Measurements from ENCODE around the gene MORC1. TPM values are rescaled to one million over a fixed set of nuclear protein-coding genes. Genes with fewer than 3 reads are reported as not detected.

Gene MORC1
- total RNA-seq (2022; extraction: Qiagen RNA extraction; ENCODE audit: low read depth) = not detected in 5 replicates

GRCh38 chr3:109117939-109118338, at the start of gene MORC1:
Gene MORC1, minus strand, starts transcription at chr3:109118134. Its CDS starts 75 bp downstream, at chr3:109118059.

GRCh38 chr3:109136523-109136922, 18.6 kb upstream of the MORC1 start, which contains the start of gene C3orf85:
Gene C3orf85, plus strand, starts transcription at chr3:109136719. Its CDS starts 129 bp downstream, at chr3:109136848.

GRCh38 chr3:108953700-108954099, 164.2 kb downstream of the MORC1 start, which contains the start of gene GUCA1C:
Gene GUCA1C, minus strand, starts transcription at chr3:108953879. Its CDS starts 117 bp downstream, at chr3:108953762.

Other genes with a start within 250 kb of the MORC1 start
- not detected in 5 replicates for gene GUCA1C, start 164.3 kb downstream of the MORC1 start, total RNA-seq (2022; extraction: Qiagen RNA extraction; ENCODE audit: low read depth)
- gene C3orf85, start 18.6 kb upstream of the MORC1 start, total RNA-seq (2022; extraction: Qiagen RNA extraction; ENCODE audit: low read depth) = not detected in 5 replicates
- gene DPPA2, start 198.4 kb upstream of the MORC1 start, total RNA-seq (2022; extraction: Qiagen RNA extraction; ENCODE audit: low read depth) = not detected in 5 replicates
- not detected in 5 replicates for gene DPPA4, start 219.4 kb upstream of the MORC1 start, total RNA-seq (2022; extraction: Qiagen RNA extraction; ENCODE audit: low read depth)